ENCODE data around the gene MSH3. TPM values are rescaled to one million over a fixed set of nuclear protein-coding genes. Genes with fewer than 3 reads are reported as not detected.
A peak's percentile ranks its signal among the peaks of the same experiment; 100 is the strongest.

MSH3 gene
- total and polyA plus RNA-seq, 5 donors from 2014 or later, result 11.2 to 17.3 (median 13.3) TPM

DNA sequence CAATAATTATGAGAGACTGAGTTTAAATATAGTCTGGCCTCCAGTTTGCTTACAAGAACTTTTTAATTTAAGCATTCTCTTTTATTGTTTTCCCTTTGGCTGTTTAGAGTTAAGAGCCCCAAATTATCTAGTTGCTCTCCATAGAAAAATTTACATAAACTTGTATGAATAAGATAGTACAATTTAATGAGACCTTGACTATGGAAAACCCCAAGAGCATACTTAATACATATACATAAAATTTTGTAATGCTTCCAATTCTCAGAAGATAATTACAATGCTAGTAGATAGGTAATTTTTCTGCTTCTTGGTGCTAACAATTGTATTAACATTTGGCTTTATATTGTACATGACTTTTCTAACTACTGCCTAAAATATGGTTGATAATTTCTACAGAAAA, 20.3 kb upstream of the MSH3 start:
- Mint-ChIP-seq H3K27me3 (no peaks in the 10 kb centered on the region), H3K4me1 (peaks cover 0 to 5% (median 2%) of the 10 kb centered on the region in 4 donors)
- peaks cover 17% of the 10 kb centered on the region for H3K36me3 ChIP-seq (ENCODE audit: control insufficient read depth, insufficient read depth, low read length)

GRCh38 chr5:80641353-80641752, 13.1 kb upstream of the MSH3 start:
- Histone ChIP-seq H3K4me1 (ENCODE audit: control insufficient read depth, insufficient read depth, low read length, poor library complexity, severe bottlenecking) (no peaks in the 10 kb centered on the region), H3K27me3 (ENCODE audit: control insufficient read depth, insufficient read depth, low read length) (no peaks in the 10 kb centered on the region), H3K36me3 (ENCODE audit: control insufficient read depth, insufficient read depth, low read length) (peaks cover 40% of the 10 kb centered on the region), H3K9me3 (ENCODE audit: control insufficient read depth in 2 of 2, low read length in 2 of 2) (no peaks in the 10 kb centered on the region), H3K4me3 (ENCODE audit: low read depth, low read length) (no peak overlapping the region), H3K27ac (ENCODE audit: insufficient read depth, low read length, poor library complexity, severe bottlenecking) (no peak overlapping the region)
- Mint-ChIP-seq H3K36me3 (peaks cover 51% of the 10 kb centered on the region), H3K4me3 (no peak overlapping the region), H3K27me3 (no peaks in the 10 kb centered on the region), H3K4me1 (peaks cover 2 to 21% (median 5%) of the 10 kb centered on the region in 4 donors), H3K27ac (peak overlapping the region in 1 of 3 donors; percentile 1), H3K9me3 (no peaks in the 10 kb centered on the region)
- DNase-seq (no peak), ATAC-seq (ENCODE audit: low read depth in 2 of 2) (no peak)

More for the DNA sequence above, 20.3 kb upstream of the MSH3 start:
- Mint-ChIP-seq H3K27ac (no peak overlapping the region), H3K4me3 (no peak overlapping the region), H3K9me3 (no peaks in the 10 kb centered on the region), H3K36me3 (peaks cover 27% of the 10 kb centered on the region)
- Histone ChIP-seq H3K4me3 (ENCODE audit: low read depth, low read length) (no peak overlapping the region), H3K9me3 (ENCODE audit: control insufficient read depth in 2 of 2, low read length in 2 of 2) (no peaks in the 10 kb centered on the region), H3K27me3 (ENCODE audit: control insufficient read depth, insufficient read depth, low read length) (no peaks in the 10 kb centered on the region), H3K27ac (ENCODE audit: insufficient read depth, low read length, poor library complexity, severe bottlenecking) (no peak overlapping the region), H3K4me1 (ENCODE audit: control insufficient read depth, insufficient read depth, low read length, poor library complexity, severe bottlenecking) (no peaks in the 10 kb centered on the region)
- ATAC-seq (ENCODE audit: low read depth in 2 of 2), result no peak
- DNase-seq, result no peak

- no peak overlapping the region for H3K27ac Mint-ChIP-seq
- no peaks in the 10 kb centered on the region for H3K27me3 Mint-ChIP-seq
- Histone ChIP-seq H3K27ac (ENCODE audit: insufficient read depth, low read length, poor library complexity, severe bottlenecking) (no peak overlapping the region), H3K4me1 (ENCODE audit: control insufficient read depth, insufficient read depth, low read length, poor library complexity, severe bottlenecking) (no peaks in the 10 kb centered on the region), H3K27me3 (ENCODE audit: control insufficient read depth, insufficient read depth, low read length) (no peaks in the 10 kb centered on the region), H3K36me3 (ENCODE audit: control insufficient read depth, insufficient read depth, low read length) (peaks cover 40% of the 10 kb centered on the region), H3K4me3 (ENCODE audit: low read depth, low read length) (no peak overlapping the region), H3K9me3 (ENCODE audit: control insufficient read depth in 2 of 2, low read length in 2 of 2) (no peaks in the 10 kb centered on the region)
- H3K9me3 Mint-ChIP-seq, result no peaks in the 10 kb centered on the region
- H3K36me3 Mint-ChIP-seq, result peaks cover 43% of the 10 kb centered on the region
- no peak overlapping the region for H3K4me3 Mint-ChIP-seq
- no peak for DNase-seq
- no peak for ATAC-seq (ENCODE audit: low read depth in 2 of 2)
- peaks cover 2 to 11% (median 6%) of the 10 kb centered on the region in 4 donors for H3K4me1 Mint-ChIP-seq
Measured at GRCh38 chr5:80644900-80645299, 9.6 kb upstream of the MSH3 start.

- Mint-ChIP-seq H3K36me3 (peaks cover 30% of the 10 kb centered on the region), H3K4me3 (no peak overlapping the region), H3K27me3 (no peaks in the 10 kb centered on the region), H3K27ac (peak overlapping the region in 1 of 3 donors; percentile 67), H3K4me1 (peaks cover 2 to 11% (median 6%) of the 10 kb centered on the region in 4 donors), H3K9me3 (no peaks in the 10 kb centered on the region)
- Histone ChIP-seq H3K27me3 (ENCODE audit: control insufficient read depth, insufficient read depth, low read length) (no peaks in the 10 kb centered on the region), H3K9me3 (ENCODE audit: control insufficient read depth in 2 of 2, low read length in 2 of 2) (no peaks in the 10 kb centered on the region), H3K27ac (ENCODE audit: insufficient read depth, low read length, poor library complexity, severe bottlenecking) (no peak overlapping the region), H3K4me3 (ENCODE audit: low read depth, low read length) (no peak overlapping the region), H3K36me3 (ENCODE audit: control insufficient read depth, insufficient read depth, low read length) (peaks cover 31% of the 10 kb centered on the region), H3K4me1 (ENCODE audit: control insufficient read depth, insufficient read depth, low read length, poor library complexity, severe bottlenecking) (no peaks in the 10 kb centered on the region)
- DNase-seq (no peak), ATAC-seq (ENCODE audit: low read depth in 2 of 2) (no peak)
Measured at GRCh38 chr5:80646926-80647325, 7.5 kb upstream of the MSH3 start.

- no peaks in the 10 kb centered on the region for H3K9me3 ChIP-seq (ENCODE audit: control insufficient read depth in 2 of 2, low read length in 2 of 2)
- H3K27me3 Mint-ChIP-seq, result no peaks in the 10 kb centered on the region
- H3K4me1 Mint-ChIP-seq, result peaks cover 10 to 30% (median 26%) of the 10 kb centered on the region in 4 donors
- peaks cover 25% of the 10 kb centered on the region for H3K4me1 ChIP-seq (ENCODE audit: control insufficient read depth, insufficient read depth, low read length, poor library complexity, severe bottlenecking)
- peaks cover 0 to 2% (median 0%) of the 10 kb centered on the region in 7 donors for H3K9me3 Mint-ChIP-seq
- DNase-seq, result no peak
- no peak for ATAC-seq (ENCODE audit: low read depth in 2 of 2)
- no peak overlapping the region for H3K27ac ChIP-seq (ENCODE audit: insufficient read depth, low read length, poor library complexity, severe bottlenecking)
- peak overlapping the region; percentile 72 to 92 (median 80) for H3K4me3 Mint-ChIP-seq
- peak overlapping the region; percentile 76 for H3K4me3 ChIP-seq (ENCODE audit: low read depth, low read length)
- H3K36me3 Mint-ChIP-seq, result peaks cover 24% of the 10 kb centered on the region
- peaks cover 9% of the 10 kb centered on the region for H3K36me3 ChIP-seq (ENCODE audit: control insufficient read depth, insufficient read depth, low read length)
- peak overlapping the region in 2 of 3 donors; percentile 48 to 87 for H3K27ac Mint-ChIP-seq
- no peaks in the 10 kb centered on the region for H3K27me3 ChIP-seq (ENCODE audit: control insufficient read depth, insufficient read depth, low read length)
Measured at GRCh38 chr5:80653502-80653901, 950 bp upstream of the MSH3 start.

GRCh38 chr5:80654054-80654390, 430 bp upstream of the MSH3 start:
- peaks cover 8% of the 10 kb centered on the region for H3K36me3 ChIP-seq (ENCODE audit: control insufficient read depth, insufficient read depth, low read length)
- H3K27me3 ChIP-seq (ENCODE audit: control insufficient read depth, insufficient read depth, low read length), result no peaks in the 10 kb centered on the region
- ATAC-seq (ENCODE audit: low read depth in 2 of 2) (no peak), DNase-seq (peak in 2 of 3 donors; percentile 10 to 59)
- H3K4me3 ChIP-seq (ENCODE audit: low read depth, low read length), result peak overlapping the region; percentile 76
- Mint-ChIP-seq H3K27ac (peak overlapping the region in 2 of 3 donors; percentile 48 to 87), H3K9me3 (peaks cover 0 to 2% (median 0%) of the 10 kb centered on the region in 7 donors), H3K36me3 (peaks cover 22% of the 10 kb centered on the region), H3K4me1 (peaks cover 10 to 30% (median 26%) of the 10 kb centered on the region in 4 donors), H3K4me3 (peak overlapping the region; percentile 72 to 92 (median 80)), H3K27me3 (no peaks in the 10 kb centered on the region)
- peaks cover 25% of the 10 kb centered on the region for H3K4me1 ChIP-seq (ENCODE audit: control insufficient read depth, insufficient read depth, low read length, poor library complexity, severe bottlenecking)
- H3K9me3 ChIP-seq (ENCODE audit: control insufficient read depth in 2 of 2, low read length in 2 of 2), result no peaks in the 10 kb centered on the region
- H3K27ac ChIP-seq (ENCODE audit: insufficient read depth, low read length, poor library complexity, severe bottlenecking), result peak overlapping the region; percentile 85

DNA sequence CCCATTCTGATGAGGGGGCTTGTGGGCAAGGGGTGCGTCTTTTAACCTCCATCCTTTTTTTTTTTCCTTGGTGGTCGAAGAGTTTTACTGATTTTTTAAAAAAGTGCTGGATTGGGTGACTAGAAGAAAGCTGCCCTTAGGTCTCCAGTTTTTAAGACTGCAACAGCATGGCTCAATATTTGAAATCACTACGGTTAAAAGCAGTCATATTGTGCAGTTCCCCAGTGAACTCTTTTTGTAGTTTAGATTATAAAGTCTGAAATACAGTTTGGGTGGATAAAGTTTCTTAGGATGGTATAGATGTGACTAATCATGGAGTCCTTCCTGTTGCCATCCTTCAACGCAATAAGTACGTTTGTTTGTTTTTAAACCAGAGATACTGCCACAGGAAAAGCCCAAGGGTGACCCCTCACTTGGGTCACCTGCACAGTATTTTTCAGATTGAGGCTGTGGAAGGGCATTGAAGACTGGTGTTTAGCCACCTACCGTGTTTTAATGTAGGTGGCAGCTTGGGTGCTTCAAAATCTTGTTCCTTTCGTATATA, 851 bp downstream of the MSH3 start:
- Mint-ChIP-seq H3K36me3 (peaks cover 35% of the 10 kb centered on the region), H3K4me3 (peak overlapping the region; percentile 78 to 95 (median 92)), H3K4me1 (peaks cover 13 to 36% (median 32%) of the 10 kb centered on the region in 4 donors), H3K27ac (peak overlapping the region; percentile 92 to 99 (median 97)), H3K9me3 (peaks cover 0 to 2% (median 0%) of the 10 kb centered on the region in 7 donors), H3K27me3 (no peaks in the 10 kb centered on the region)
- Histone ChIP-seq H3K4me3 (ENCODE audit: low read depth, low read length) (peak overlapping the region; percentile 76), H3K9me3 (ENCODE audit: control insufficient read depth in 2 of 2, low read length in 2 of 2) (no peaks in the 10 kb centered on the region), H3K27me3 (ENCODE audit: control insufficient read depth, insufficient read depth, low read length) (no peaks in the 10 kb centered on the region), H3K27ac (ENCODE audit: insufficient read depth, low read length, poor library complexity, severe bottlenecking) (peak overlapping the region; percentile 85), H3K4me1 (ENCODE audit: control insufficient read depth, insufficient read depth, low read length, poor library complexity, severe bottlenecking) (peaks cover 25% of the 10 kb centered on the region), H3K36me3 (ENCODE audit: control insufficient read depth, insufficient read depth, low read length) (peaks cover 17% of the 10 kb centered on the region)
- DNase-seq (peak in 1 of 3 donors; percentile 53), ATAC-seq (ENCODE audit: low read depth in 2 of 2) (no peak)

GRCh38 chr5:80656425-80656824, 2.0 kb downstream of the MSH3 start:
- Histone ChIP-seq H3K9me3 (ENCODE audit: control insufficient read depth in 2 of 2, low read length in 2 of 2) (no peaks in the 10 kb centered on the region), H3K4me1 (ENCODE audit: control insufficient read depth, insufficient read depth, low read length, poor library complexity, severe bottlenecking) (peaks cover 25% of the 10 kb centered on the region), H3K27me3 (ENCODE audit: control insufficient read depth, insufficient read depth, low read length) (no peaks in the 10 kb centered on the region), H3K27ac (ENCODE audit: insufficient read depth, low read length, poor library complexity, severe bottlenecking) (peak overlapping the region; percentile 85), H3K4me3 (ENCODE audit: low read depth, low read length) (no peak overlapping the region), H3K36me3 (ENCODE audit: control insufficient read depth, insufficient read depth, low read length) (peaks cover 21% of the 10 kb centered on the region)
- Mint-ChIP-seq H3K9me3 (peaks cover 0 to 2% (median 0%) of the 10 kb centered on the region in 7 donors), H3K4me1 (peaks cover 13 to 39% (median 37%) of the 10 kb centered on the region in 4 donors), H3K27ac (peak overlapping the region in 2 of 3 donors; percentile 89 to 92), H3K27me3 (no peaks in the 10 kb centered on the region), H3K36me3 (peaks cover 44% of the 10 kb centered on the region), H3K4me3 (peak overlapping the region in 2 of 4 donors; percentile 59 to 92)
- no peak for DNase-seq
- ATAC-seq (ENCODE audit: low read depth in 2 of 2), result no peak
